Stimulated activated CD4-positive, alpha-beta T cell treated with anti-CD3 and anti-CD28 coated beads, Interleukin-12 subunit alpha, Interleukin-12 subunit beta, amount 100 ng/mL, for 4 hours (primary cell): ENCODE data around the gene IFIH1.

Source experiments
- DNase-seq: peaks from one replicate; pipeline ENCODE4 v3.0.0-alpha.2; 2020

Gene IFIH1

GRCh38 chr2:162256591-162256991 is 61.9 kb downstream of the IFIH1 start:
- no peak for DNase-seq

GRCh38 chr2:162254236-162254871 is 64.1 kb downstream of the IFIH1 start:
- DNase-seq = no peak

- DNase-seq = no peak
These were observed 65.0 kb downstream of the IFIH1 start for GRCh38 chr2:162253435-162253834.

- no peak for DNase-seq
These were observed 66.3 kb downstream of the IFIH1 start for GRCh38 chr2:162252153-162252552.

- no peak for DNase-seq
These were observed 72.7 kb downstream of the IFIH1 start for GRCh38 chr2:162245781-162246180.

- DNase-seq = no peak
These were observed 73.4 kb downstream of the IFIH1 start for GRCh38 chr2:162245061-162245460.

- no peak for DNase-seq
These were observed 73.9 kb downstream of the IFIH1 start for GRCh38 chr2:162244541-162245031.

GRCh38 chr2:162243715-162244114 is 74.8 kb downstream of the IFIH1 start:
- no peak for DNase-seq

GRCh38 chr2:162243294-162243693 is 75.2 kb downstream of the IFIH1 start, which contains the start of gene FAP:
FAP (minus strand) TSS chr2:162243445; CDS start chr2:162243327, 118 bp downstream.
- no peak for DNase-seq

- DNase-seq = no peak
These were observed 75.8 kb downstream of the IFIH1 start for GRCh38 chr2:162242586-162243280.

GRCh38 chr2:162241571-162241970 is 76.9 kb downstream of the IFIH1 start:
- DNase-seq = no peak

- DNase-seq = no peak
These were observed 83.6 kb downstream of the IFIH1 start for GRCh38 chr2:162234620-162235462.

GRCh38 chr2:162233197-162233596 is 85.3 kb downstream of the IFIH1 start:
- no peak for DNase-seq

- DNase-seq = no peak
These were observed 85.8 kb downstream of the IFIH1 start for GRCh38 chr2:162232671-162233070.

GRCh38 chr2:162232027-162232426 is 86.5 kb downstream of the IFIH1 start:
- DNase-seq = no peak

GRCh38 chr2:162230761-162231160 is 87.7 kb downstream of the IFIH1 start:
- DNase-seq = no peak

GRCh38 chr2:162226836-162227235 is 91.6 kb downstream of the IFIH1 start:
- no peak for DNase-seq

GRCh38 chr2:162221064-162221463 is 97.4 kb downstream of the IFIH1 start:
- peak; percentile 49 for DNase-seq

GRCh38 chr2:162220368-162220767 is 98.1 kb downstream of the IFIH1 start:
- no peak for DNase-seq

GRCh38 chr2:162219426-162219825 is 99.1 kb downstream of the IFIH1 start:
- DNase-seq = no peak

GRCh38 chr2:162217598-162217997 is 100.9 kb downstream of the IFIH1 start:
- no peak for DNase-seq
